Mesenchymal stem cell (in vitro differentiated cells and primary cell): ENCODE data around the gene WDR81.

Source experiments
- DNase-seq: peaks from one replicate; pipeline ENCODE4 v3.0.0-alpha.2; 2013
- H2AFZ ChIP-seq: one replicate; pipeline ENCODE4 v1.6.1; 2013; ENCODE audit warnings: low read depth, mild to moderate bottlenecking, control low read depth, inconsistent platforms, low read length, moderate library complexity
- H2AK5ac ChIP-seq: 2 replicates; pipeline ENCODE4 v1.6.1; 2013; ENCODE audit warnings: low read length, moderate library complexity, mild to moderate bottlenecking, inconsistent platforms; ENCODE audit not compliant: severe bottlenecking
- H2BK120ac ChIP-seq: one replicate; pipeline ENCODE4 v1.6.1; 2013; ENCODE audit warnings: low read depth, mild to moderate bottlenecking, inconsistent platforms, low read length, moderate library complexity
- H2BK12ac ChIP-seq, 2 experiments: one replicate each; pipeline ENCODE4 v1.6.1; 2013; ENCODE audit warnings: inconsistent platforms in 2 of 2, low read length in 2 of 2, mild to moderate bottlenecking in 2 of 2, moderate library complexity in 2 of 2, control low read depth in 1 of 2
- H2BK15ac ChIP-seq: one replicate; pipeline ENCODE4 v1.6.1; 2013; ENCODE audit warnings: mild to moderate bottlenecking, low read depth, inconsistent platforms; ENCODE audit not compliant: poor library complexity, severe bottlenecking
- H2BK5ac ChIP-seq: 2 replicates; pipeline ENCODE4 v1.6.1; 2013; ENCODE audit warnings: low read depth, mild to moderate bottlenecking, low read length, control low read depth, inconsistent platforms; ENCODE audit not compliant: poor library complexity, severe bottlenecking
- H3K14ac ChIP-seq, 2 experiments: one replicate each; pipeline ENCODE4 v1.6.1; 2013; ENCODE audit warnings: inconsistent platforms in 2 of 2, low read length in 2 of 2, control low read depth in 1 of 2, mild to moderate bottlenecking in 1 of 2, moderate library complexity in 1 of 2
- H3K18ac ChIP-seq, 2 experiments: one replicate each; pipeline ENCODE4 v1.6.1; 2013; ENCODE audit warnings: inconsistent platforms in 2 of 2, low read length in 2 of 2, control low read depth in 1 of 2, low read depth in 1 of 2, mild to moderate bottlenecking in 1 of 2
- H3K23ac ChIP-seq, 2 experiments: one replicate each; pipeline ENCODE4 v1.6.1; 2013; ENCODE audit warnings: inconsistent platforms in 2 of 2, low read length in 2 of 2, mild to moderate bottlenecking in 2 of 2, moderate library complexity in 2 of 2, control low read depth in 1 of 2
- H3K27ac ChIP-seq: 2 replicates; pipeline ENCODE4 v1.5.1; 2013; ENCODE audit warnings: mild to moderate bottlenecking, moderate library complexity, low read length, control low read depth, inconsistent platforms; ENCODE audit not compliant: poor library complexity, severe bottlenecking
- H3K27me3 ChIP-seq, 2 experiments: 2 replicates each; pipeline versions ENCODE4 v1.6.1 to v1.7.0; 2013; ENCODE audit warnings: low read length in 2 of 2, mild to moderate bottlenecking in 2 of 2, moderate library complexity in 2 of 2, control low read depth in 1 of 2, inconsistent platforms in 1 of 2; ENCODE audit not compliant: control insufficient read depth in 1 of 2, insufficient read depth in 1 of 2
- H3K36me3 ChIP-seq, 2 experiments: 2 replicates each; pipeline versions ENCODE4 v1.6.1 to v1.7.0; 2013; ENCODE audit warnings: low read length in 2 of 2, control low read depth in 1 of 2, inconsistent platforms in 1 of 2, low read depth in 1 of 2, mild to moderate bottlenecking in 1 of 2; ENCODE audit not compliant: insufficient read depth in 2 of 2, control insufficient read depth in 1 of 2
- H3K4ac ChIP-seq, 2 experiments: one replicate each; pipeline ENCODE4 v1.6.1; 2013; ENCODE audit warnings: inconsistent platforms in 2 of 2, low read length in 2 of 2, mild to moderate bottlenecking in 2 of 2, moderate library complexity in 2 of 2, control low read depth in 1 of 2, low read depth in 1 of 2
- H3K4me1 ChIP-seq: 2 replicates; pipeline ENCODE4 v1.6.1; 2013; ENCODE audit warnings: low read depth, low read length, control low read depth; ENCODE audit not compliant: control insufficient read depth, insufficient read depth
- H3K4me2 ChIP-seq: 2 replicates; pipeline ENCODE4 v1.6.1; 2013; ENCODE audit warnings: low read length, mild to moderate bottlenecking, inconsistent platforms; ENCODE audit not compliant: poor library complexity, severe bottlenecking
- H3K4me3 ChIP-seq, 2 experiments: 2 replicates each; pipeline versions ENCODE4 v1.5.1 to v1.7.0; 2013; ENCODE audit warnings: low read length in 2 of 2, mild to moderate bottlenecking in 2 of 2, control low read depth in 1 of 2, low read depth in 1 of 2; ENCODE audit not compliant: insufficient read depth in 1 of 2
- H3K79me1 ChIP-seq: replicated peaks from 2 replicates; pipeline ENCODE4 v1.6.1; 2013; ENCODE audit warnings: mild to moderate bottlenecking, control low read depth, low read length, inconsistent platforms; ENCODE audit not compliant: poor library complexity, severe bottlenecking
- H3K9ac ChIP-seq: 2 replicates; pipeline ENCODE4 v1.7.0; 2013; ENCODE audit warnings: mild to moderate bottlenecking, low read length, moderate library complexity
- H3K9me3 ChIP-seq: 2 replicates; pipeline ENCODE4 v1.7.0; 2013; ENCODE audit warnings: mild to moderate bottlenecking, low read length; ENCODE audit not compliant: control insufficient read depth
- H4K8ac ChIP-seq: one replicate; pipeline ENCODE4 v1.6.1; 2013; ENCODE audit warnings: inconsistent platforms, mild to moderate bottlenecking, low read length, moderate library complexity
- H4K91ac ChIP-seq: one replicate; pipeline ENCODE4 v1.6.1; 2013; ENCODE audit warnings: mild to moderate bottlenecking, low read length, inconsistent platforms
- WGBS: methylation state at CpG from one replicate; pipeline ENCODE4 v1.1.7; 2013; ENCODE audit warnings: mixed read lengths; 5-methylcytosine and 5-hydroxymethylcytosine counted together

The WDR81 gene

DNA sequence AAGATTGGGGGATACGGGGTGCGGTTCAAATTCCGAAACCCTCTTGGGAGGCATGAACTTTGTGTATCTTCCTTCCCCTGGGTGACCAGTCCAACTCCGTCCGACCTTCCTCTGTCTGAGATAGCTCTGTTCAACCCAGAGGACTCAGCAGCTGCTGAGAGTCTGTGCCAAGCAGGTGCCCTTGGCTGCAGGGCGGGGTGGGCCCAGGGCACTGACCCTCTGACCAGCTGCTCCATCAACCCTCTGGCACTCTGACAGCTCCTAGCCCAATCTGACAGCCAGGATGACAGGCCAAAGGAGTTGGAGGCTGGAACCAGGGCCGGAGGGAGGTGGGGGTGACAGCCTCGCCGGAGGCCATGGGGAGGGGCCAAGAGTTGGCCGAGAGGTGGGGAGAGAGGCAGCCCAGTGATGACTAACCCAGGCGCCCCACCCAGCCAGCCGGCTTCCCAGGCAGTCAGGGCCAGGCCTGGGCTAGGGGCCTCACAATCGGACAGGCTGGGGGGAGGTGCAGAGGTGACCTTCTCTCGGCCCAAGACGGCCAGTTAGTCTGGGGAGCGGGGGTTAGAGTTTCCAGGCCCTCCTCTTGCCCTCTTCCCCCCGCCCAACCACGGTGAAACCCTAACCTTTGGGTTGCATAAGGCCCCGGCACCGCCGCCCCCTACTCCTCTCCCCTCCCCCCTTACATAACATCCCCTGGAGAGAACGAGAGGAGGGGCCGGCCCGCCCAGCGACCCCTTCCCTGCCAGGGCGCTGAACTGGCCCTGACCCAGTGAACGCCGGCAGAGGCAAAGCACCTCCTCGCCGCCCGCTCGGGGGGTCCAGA lies 9.3 kb upstream of the WDR81 start:
- peak; percentile 91 for DNase-seq
- under 1% methylated on average over 20 of the region's 32 CpGs for WGBS
- H3K4me1 ChIP-seq: peaks cover 36% of the 10 kb centered on the region
- peaks cover 35 to 36% of the 10 kb centered on the region in 2 experiments for H3K36me3 ChIP-seq
- peak overlapping the region; percentile 88 for H3K27ac ChIP-seq
- peak overlapping the region in 1 of 2 experiments; percentile 98 for H3K14ac ChIP-seq
- H3K9me3 ChIP-seq: no peaks in the 10 kb centered on the region
- no peaks in the 10 kb centered on the region for H3K27me3 ChIP-seq
- peak overlapping the region; percentile 32 for H2AK5ac ChIP-seq
- no peak overlapping the region for H2BK12ac ChIP-seq
- H2BK120ac ChIP-seq: peak overlapping the region; percentile 98
- no peak overlapping the region for H3K23ac ChIP-seq
- H3K79me1 ChIP-seq: peaks cover 5% of the 10 kb centered on the region
- H3K4ac ChIP-seq: peak overlapping the region in 1 of 2 experiments; percentile 89
- H2BK5ac ChIP-seq: peak overlapping the region; percentile 83
- peak overlapping the region; percentile 79 for H3K4me2 ChIP-seq
- H3K18ac ChIP-seq: peak overlapping the region; percentile 81 to 99
- no peak overlapping the region for H4K91ac ChIP-seq
- H2AFZ ChIP-seq: no peak overlapping the region
- peak overlapping the region; percentile 93 for H3K9ac ChIP-seq
- no peak overlapping the region for H2BK15ac ChIP-seq
- H3K4me3 ChIP-seq: peak overlapping the region; percentile 85 to 92
- H4K8ac ChIP-seq: no peak overlapping the region

- H2BK5ac ChIP-seq: peak overlapping the region; percentile 83
- peak overlapping the region in 1 of 2 experiments; percentile 98 for H3K14ac ChIP-seq
- WGBS: 3% methylated on average over 10 of the region's 23 CpGs
- peaks cover 32% of the 10 kb centered on the region for H3K4me1 ChIP-seq
- H3K23ac ChIP-seq: peak overlapping the region in 1 of 2 experiments; percentile 83
- H2BK120ac ChIP-seq: peak overlapping the region; percentile 98
- no peak overlapping the region for H4K91ac ChIP-seq
- H3K4me2 ChIP-seq: no peak overlapping the region
- DNase-seq: no peak
- H3K9me3 ChIP-seq: no peaks in the 10 kb centered on the region
- H4K8ac ChIP-seq: no peak overlapping the region
- H3K4ac ChIP-seq: peak overlapping the region in 1 of 2 experiments; percentile 89
- peak overlapping the region; percentile 92 for H2BK15ac ChIP-seq
- peaks cover 5% of the 10 kb centered on the region for H3K79me1 ChIP-seq
- peak overlapping the region; percentile 88 for H3K27ac ChIP-seq
- peaks cover 33 to 35% of the 10 kb centered on the region in 2 experiments for H3K36me3 ChIP-seq
- peak overlapping the region in 1 of 2 experiments; percentile 21 for H2BK12ac ChIP-seq
- H2AK5ac ChIP-seq: no peak overlapping the region
- peak overlapping the region; percentile 81 to 99 for H3K18ac ChIP-seq
- H2AFZ ChIP-seq: peak overlapping the region; percentile 18
- peak overlapping the region; percentile 85 to 92 for H3K4me3 ChIP-seq
- peak overlapping the region; percentile 93 for H3K9ac ChIP-seq
- no peaks in the 10 kb centered on the region for H3K27me3 ChIP-seq
Observed at GRCh38 chr17:1715803-1716075, 8.8 kb upstream of the WDR81 start.

GRCh38 chr17:1716076-1716911 lies 8.2 kb upstream of the WDR81 start:
- peaks cover 5% of the 10 kb centered on the region for H3K79me1 ChIP-seq
- peak overlapping the region; percentile 4 to 83 for H3K23ac ChIP-seq
- H2BK12ac ChIP-seq: peak overlapping the region; percentile 7 to 49
- H3K4me2 ChIP-seq: peak overlapping the region; percentile 54
- H3K27me3 ChIP-seq: no peaks in the 10 kb centered on the region
- H3K27ac ChIP-seq: peak overlapping the region; percentile 98
- peak overlapping the region; percentile 87 for H4K91ac ChIP-seq
- H3K18ac ChIP-seq: peak overlapping the region; percentile 89 to 99
- peak; percentile 100 for DNase-seq
- peak overlapping the region; percentile 85 to 92 for H3K4me3 ChIP-seq
- H2BK15ac ChIP-seq: peak overlapping the region; percentile 92
- H4K8ac ChIP-seq: peak overlapping the region; percentile 64
- peak overlapping the region; percentile 97 for H3K9ac ChIP-seq
- peaks cover 28 to 30% of the 10 kb centered on the region in 2 experiments for H3K36me3 ChIP-seq
- H2BK5ac ChIP-seq: peak overlapping the region; percentile 96
- under 1% methylated on average over 55 of the region's 70 CpGs for WGBS
- H2AFZ ChIP-seq: peak overlapping the region; percentile 18
- H3K14ac ChIP-seq: peak overlapping the region in 1 of 2 experiments; percentile 98
- H2BK120ac ChIP-seq: peak overlapping the region; percentile 98
- no peaks in the 10 kb centered on the region for H3K9me3 ChIP-seq
- peaks cover 27% of the 10 kb centered on the region for H3K4me1 ChIP-seq
- H3K4ac ChIP-seq: peak overlapping the region; percentile 54 to 99
- H2AK5ac ChIP-seq: peak overlapping the region; percentile 73
